Ishikawa (cell line): ENCODE results near the gene GRB10.
A peak's percentile ranks its signal among the peaks of the same experiment; 100 is the strongest.

ENCODE experiments used
- CEBPB ChIP-seq: IDR thresholded peaks from 2 replicates; pipeline ENCODE4 v1.6.1; 2012
- CREB1 ChIP-seq: IDR thresholded peaks from 2 replicates; pipeline ENCODE4 v1.6.1; 2012; ENCODE audit warnings: low read depth
- EGR1 ChIP-seq: IDR thresholded peaks from 2 replicates; pipeline ENCODE4 v1.6.1; 2012
- EP300 ChIP-seq: IDR thresholded peaks from 2 replicates; pipeline ENCODE4 v1.6.1; 2012; ENCODE audit warnings: borderline replicate concordance
- FOXM1 ChIP-seq: IDR thresholded peaks from 2 replicates; pipeline ENCODE4 v1.6.1; 2012; ENCODE audit warnings: low read depth, borderline replicate concordance
- MAX ChIP-seq: IDR thresholded peaks from 2 replicates; pipeline ENCODE4 v1.6.1; 2012
- NFIC ChIP-seq: IDR thresholded peaks from 2 replicates; pipeline ENCODE4 v1.6.1; 2012
- RAD21 ChIP-seq: IDR thresholded peaks from 2 replicates; pipeline ENCODE4 v1.6.1; 2012; ENCODE audit warnings: low read depth
- REST ChIP-seq: IDR thresholded peaks from 2 replicates; pipeline ENCODE4 v1.6.1; 2012; ENCODE audit warnings: low read depth, mild to moderate bottlenecking
- TAF1 ChIP-seq: IDR thresholded peaks from 2 replicates; pipeline ENCODE4 v1.6.1; 2012; ENCODE audit warnings: low read depth, mild to moderate bottlenecking
- TCF12 ChIP-seq: IDR thresholded peaks from 2 replicates; pipeline ENCODE4 v1.6.1; 2012; ENCODE audit warnings: low read depth
- TEAD4 ChIP-seq: IDR thresholded peaks from 2 replicates; pipeline ENCODE4 v1.6.1; 2012
- USF1 ChIP-seq: IDR thresholded peaks from 2 replicates; pipeline ENCODE4 v1.6.1; 2012
- YY1 ChIP-seq: IDR thresholded peaks from 2 replicates; pipeline ENCODE4 v1.6.1; 2012; ENCODE audit warnings: low read depth
- ZBTB7A ChIP-seq: IDR thresholded peaks from 2 replicates; pipeline ENCODE4 v1.6.1; 2012; ENCODE audit warnings: low read depth

GRB10 gene

GRCh38 chr7:50771120-50772002, 11.3 kb downstream of the GRB10 start:
- TF ChIP-seq CREB1 (no peak), FOXM1 (no peak), EP300 (no peak), TCF12 (peak; percentile 71), TEAD4 (peak; percentile 37), RAD21 (no peak), YY1 (no peak), USF1 (no peak), ZBTB7A (no peak), CEBPB (no peak), NFIC (peak; percentile 49)

- TF ChIP-seq EP300: no peak
- TF ChIP-seq CREB1: no peak
- no peak for TF ChIP-seq TCF12
- no peak for TF ChIP-seq EGR1
- TF ChIP-seq RAD21: no peak
- TF ChIP-seq ZBTB7A: no peak
- TF ChIP-seq TEAD4: no peak
- no peak for TF ChIP-seq MAX
- no peak for TF ChIP-seq CEBPB
- TF ChIP-seq USF1: no peak
- TF ChIP-seq YY1: no peak
- TF ChIP-seq TAF1: no peak
- no peak for TF ChIP-seq FOXM1
- TF ChIP-seq NFIC: no peak
- TF ChIP-seq REST: no peak
These were observed 13.9 kb downstream of the GRB10 start for GRCh38 chr7:50768485-50769474.

- TF ChIP-seq RAD21 (no peak), TCF12 (no peak), TEAD4 (no peak), USF1 (no peak), NFIC (no peak), YY1 (no peak), REST (no peak), EP300 (no peak), MAX (no peak), FOXM1 (no peak), EGR1 (no peak), CEBPB (no peak), CREB1 (no peak), TAF1 (no peak), ZBTB7A (no peak)
These were observed 15.9 kb downstream of the GRB10 start for GRCh38 chr7:50766849-50767207.

GRCh38 chr7:50766106-50766848, 16.4 kb downstream of the GRB10 start:
- TF ChIP-seq CREB1 (no peak), FOXM1 (no peak), YY1 (no peak), ZBTB7A (no peak), NFIC (no peak), MAX (no peak), REST (no peak), TEAD4 (no peak), TAF1 (no peak), EGR1 (no peak)
